Nucleus accumbens (tissue), 56 donors: ENCODE data around the gene ZNRF4.

Experiments
- DNase-seq, 56 donors: peaks; one replicate each; lab custom pipeline; 2025; lab: John Stamatoyannopoulos, UW

The ZNRF4 gene

DNA sequence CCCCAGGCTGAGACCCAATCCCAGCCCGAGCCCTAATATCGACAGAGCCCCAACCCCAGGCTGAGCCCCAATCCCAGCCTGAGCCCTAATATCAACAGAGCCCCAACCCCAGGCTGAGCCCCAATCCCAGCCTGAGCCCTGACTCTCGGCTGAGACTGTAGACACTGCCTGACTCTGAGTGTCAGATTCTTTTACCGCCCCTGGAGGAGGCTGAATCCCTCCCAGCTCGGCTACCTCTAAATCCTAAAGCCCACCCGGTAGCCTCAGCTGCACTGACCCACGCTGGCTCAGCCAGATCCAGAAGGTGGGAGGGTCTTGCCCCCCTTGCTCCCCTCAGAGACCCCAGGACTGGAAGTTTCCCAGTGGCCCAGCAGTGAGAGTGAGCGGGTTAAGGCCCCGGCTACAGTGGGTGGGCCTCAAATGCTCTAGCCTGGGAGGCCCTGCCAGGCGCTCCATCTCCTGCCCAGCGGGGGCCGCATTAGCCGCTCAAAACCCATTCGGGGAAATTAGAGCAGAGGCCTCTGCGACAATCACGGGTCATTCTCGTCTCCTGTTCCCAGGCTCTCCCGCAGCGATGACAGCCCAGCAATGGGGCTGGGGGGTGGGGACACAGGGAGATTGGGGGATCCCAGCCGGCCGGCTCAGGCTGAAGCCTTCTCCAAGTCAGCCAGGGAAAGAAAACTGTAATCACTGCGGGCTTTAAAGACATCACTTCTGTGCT lies 43.8 kb downstream of the ZNRF4 start:
- DNase-seq = peak in 47 of 56 donors; percentile 1 to 79 (median 34)

- DNase-seq = no peak
These were observed 46.7 kb downstream of the ZNRF4 start for GRCh38 chr19:5501907-5502306.

GRCh38 chr19:5503598-5503997 lies 48.4 kb downstream of the ZNRF4 start:
- no peak for DNase-seq

- DNase-seq = no peak
These were observed 48.9 kb downstream of the ZNRF4 start for GRCh38 chr19:5504114-5504513.
